Stimulated activated CD8-positive, alpha-beta memory T cell treated with anti-CD3 and anti-CD28 coated beads, Interleukin-4, amount 100 ng/mL, for 24 hours (primary cell): ENCODE results near the gene KRTAP10-3.

Source experiments
- DNase-seq: peaks from one replicate; pipeline ENCODE4 v3.0.0-alpha.2; 2020; ENCODE audit warnings: low read depth

KRTAP10-3 gene

GRCh38 chr21:44547656-44548331 is 10.8 kb downstream of the KRTAP10-3 start:
- DNase-seq: peak; percentile 12

DNA sequence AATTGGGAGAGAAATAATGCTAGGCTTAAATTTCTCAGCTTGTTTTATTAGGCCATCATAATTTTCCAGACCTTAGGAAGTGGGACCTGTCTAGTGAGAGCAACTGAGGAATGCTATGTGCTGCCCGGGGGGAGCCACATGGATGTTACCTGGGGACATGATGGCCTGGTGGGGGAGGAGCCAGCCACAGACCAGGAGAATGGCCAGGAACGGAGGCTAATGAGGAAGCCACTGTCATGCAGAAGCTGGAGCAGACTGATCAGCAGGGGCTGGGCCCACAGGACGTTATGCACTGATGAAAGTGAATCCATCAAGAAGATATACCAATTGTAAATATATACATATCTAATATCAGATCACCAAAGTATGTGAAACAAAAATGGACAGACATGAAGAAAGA is 14.0 kb downstream of the KRTAP10-3 start:
- no peak for DNase-seq

DNA sequence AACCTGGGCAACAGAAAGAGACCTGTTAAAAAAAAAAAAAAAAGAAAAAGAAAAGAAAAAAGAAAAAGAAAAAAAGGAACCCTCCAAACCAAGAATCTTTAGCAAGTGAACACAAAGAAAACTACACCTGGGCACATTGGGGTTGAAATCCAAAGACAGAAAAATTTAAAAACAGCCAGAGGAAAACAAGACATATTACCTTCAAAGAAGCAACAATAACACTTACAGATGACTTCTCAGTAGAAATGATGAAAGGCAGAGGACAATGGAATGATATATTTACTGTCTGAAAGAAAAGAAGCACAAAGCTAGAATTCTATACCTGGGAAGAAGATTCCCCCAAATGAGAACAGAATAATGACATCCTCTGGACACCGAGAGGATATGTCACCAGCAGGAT is 15.9 kb downstream of the KRTAP10-3 start:
- no peak for DNase-seq

- DNase-seq: no peak
Measured at GRCh38 chr21:44540741-44541288, 17.8 kb downstream of the KRTAP10-3 start.

DNA sequence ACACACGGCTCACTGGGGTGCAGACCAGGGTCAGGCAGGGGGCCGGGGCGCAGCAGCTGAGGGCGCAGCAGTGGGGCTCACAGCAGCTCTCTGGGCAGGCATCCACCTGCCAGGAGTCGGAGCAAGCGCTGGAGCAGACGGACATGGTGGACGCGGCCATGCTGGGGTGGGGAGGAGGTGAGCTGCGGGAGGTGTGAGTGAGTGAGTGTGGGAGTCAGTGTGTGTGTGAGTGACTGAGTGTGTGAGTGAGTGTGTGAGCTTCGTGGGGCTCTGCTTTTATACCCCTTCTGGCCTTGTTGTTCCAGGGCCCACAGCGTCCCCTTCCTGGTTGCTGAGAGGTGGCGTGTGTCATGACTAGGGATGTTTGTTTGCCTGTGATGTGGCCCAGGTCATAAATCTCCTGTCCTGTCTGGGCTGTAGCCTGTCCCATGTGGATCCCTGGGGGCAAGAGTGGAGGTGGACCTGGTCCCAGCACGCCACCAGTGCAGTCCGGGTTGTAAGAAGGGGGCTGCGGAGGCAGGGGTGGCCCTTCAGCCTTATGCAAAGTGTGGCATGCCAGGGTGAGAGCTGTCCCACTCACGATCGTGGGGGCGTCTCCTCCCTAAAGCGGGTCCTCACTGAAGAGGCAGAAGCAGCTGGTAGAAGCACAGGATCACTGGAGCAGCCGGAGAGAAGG is 18.5 kb downstream of the KRTAP10-3 start, which contains the start of gene KRTAP10-1:
TSS of gene KRTAP10-1 (minus strand) at position 205 of the 676 bp plus-strand sequence. CDS start at position 160, 45 bp downstream.
- DNase-seq: no peak

GRCh38 chr21:44539046-44539445 is 19.5 kb downstream of the KRTAP10-3 start:
- DNase-seq: no peak

- no peak for DNase-seq
Measured at GRCh38 chr21:44537930-44538911, 20.4 kb downstream of the KRTAP10-3 start.

DNA sequence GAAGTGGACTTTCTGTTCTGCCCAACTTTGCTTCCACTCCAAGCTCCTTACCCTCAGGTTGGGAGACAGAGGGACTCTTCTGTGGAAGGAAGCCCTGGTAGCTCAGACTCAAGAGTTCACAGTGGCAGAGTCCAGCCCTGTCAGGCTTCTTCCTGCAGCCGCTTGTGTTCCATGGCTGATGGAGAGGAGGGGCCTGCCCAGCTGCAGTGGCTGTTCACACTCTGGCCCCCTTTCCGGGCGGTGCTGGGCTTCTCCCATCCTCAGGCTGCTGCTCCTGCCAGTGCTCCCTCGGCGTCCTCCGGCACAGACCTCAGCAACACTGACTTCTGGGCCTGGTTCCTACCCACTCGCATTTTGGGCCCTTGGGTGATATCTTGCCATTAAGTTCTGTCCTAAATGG is 22.6 kb downstream of the KRTAP10-3 start:
- DNase-seq: no peak

DNA sequence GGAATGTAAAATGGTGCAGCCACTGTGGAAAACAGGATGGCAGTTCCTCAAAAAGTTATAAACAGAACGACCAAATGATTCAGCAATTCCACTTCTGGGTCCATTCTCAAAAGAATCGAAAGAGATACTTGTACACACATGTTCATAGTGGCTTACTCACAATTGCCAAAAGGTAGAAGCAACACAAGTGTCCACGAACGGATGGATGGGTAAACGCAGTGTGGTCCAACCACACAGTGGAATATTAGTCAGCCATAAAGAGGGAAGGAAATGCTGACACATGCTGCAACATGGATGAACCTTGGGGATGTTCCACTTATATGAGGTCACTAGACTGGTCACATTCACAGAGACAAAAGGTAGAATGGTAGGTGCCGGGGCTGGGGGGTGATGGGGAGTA is 23.9 kb downstream of the KRTAP10-3 start:
- no peak for DNase-seq

DNA sequence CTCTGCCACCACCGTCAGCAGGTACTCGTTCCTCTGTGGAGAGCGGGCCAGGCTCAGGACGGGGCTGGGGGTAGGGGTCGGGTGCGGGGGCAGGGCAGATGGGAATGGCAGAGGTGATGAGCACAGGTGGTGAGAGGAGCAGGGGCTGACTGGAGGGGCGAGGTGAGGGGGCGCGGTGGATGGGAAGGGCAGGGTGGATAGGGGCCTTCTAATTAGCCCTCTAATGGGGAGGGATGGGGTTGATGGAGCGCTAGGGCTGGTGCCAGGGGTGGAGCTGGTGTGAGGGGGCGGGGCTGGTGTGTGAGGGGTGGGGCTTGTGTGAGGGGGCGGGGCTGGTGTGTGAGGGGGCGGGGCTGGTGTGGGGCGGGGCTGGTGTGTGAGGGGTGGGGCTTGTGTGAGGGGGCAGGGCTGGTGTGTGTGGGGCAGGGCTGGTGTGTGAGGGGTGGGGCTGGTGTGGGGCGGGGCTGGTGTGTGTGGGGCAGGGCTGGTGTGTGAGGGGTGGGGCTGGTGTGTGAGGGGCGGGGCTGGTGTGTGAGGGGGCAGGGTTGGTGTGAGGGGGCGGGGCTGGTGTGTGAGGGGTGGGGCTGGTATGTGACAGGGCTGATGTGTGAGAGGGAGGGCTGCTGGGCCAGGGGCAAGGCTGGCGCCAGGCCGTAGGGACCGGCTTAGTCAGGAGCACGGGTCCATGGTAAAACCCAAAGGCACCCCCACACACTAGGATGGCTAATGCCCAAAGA is 24.5 kb downstream of the KRTAP10-3 start:
- DNase-seq: no peak

- no peak for DNase-seq
Measured at GRCh38 chr21:44533121-44533890, 25.3 kb downstream of the KRTAP10-3 start.

- DNase-seq: no peak
Measured at GRCh38 chr21:44532712-44533111, 25.9 kb downstream of the KRTAP10-3 start.

GRCh38 chr21:44531606-44532564 is 26.7 kb downstream of the KRTAP10-3 start:
- DNase-seq: no peak

DNA sequence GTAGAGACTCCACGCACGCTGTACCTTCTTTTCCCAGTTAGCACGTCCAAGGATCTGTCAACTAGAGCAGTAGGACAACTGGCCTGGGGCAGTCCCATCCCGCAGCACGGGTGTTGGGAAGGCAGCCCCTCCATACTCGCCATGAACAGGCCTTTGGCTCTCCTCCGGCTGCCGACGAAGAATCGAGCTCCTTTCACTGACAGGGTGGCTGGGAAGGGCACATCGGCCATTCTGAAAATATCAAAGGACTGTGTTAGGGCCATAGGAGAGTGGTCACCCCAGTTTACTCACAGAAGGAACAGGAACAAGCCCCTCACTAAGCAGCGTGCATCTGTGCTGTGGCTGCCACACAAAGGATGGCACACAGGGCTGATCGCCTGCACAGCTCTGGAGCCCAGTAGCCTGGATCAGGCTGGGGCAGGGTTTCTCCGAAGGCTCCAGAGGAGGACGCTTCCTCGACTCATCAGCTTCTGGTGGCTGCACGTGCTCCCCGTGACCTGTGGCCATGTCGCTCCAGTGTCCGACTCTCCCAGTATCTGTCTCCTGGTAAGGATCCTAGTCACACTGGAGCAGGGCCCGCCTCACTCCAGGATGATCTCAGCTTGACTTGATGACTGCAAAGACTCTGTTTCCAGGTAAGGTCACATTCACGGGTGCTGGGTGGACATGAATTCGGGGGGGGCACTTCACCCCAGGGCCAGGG is 27.5 kb downstream of the KRTAP10-3 start:
- DNase-seq: no peak

DNA sequence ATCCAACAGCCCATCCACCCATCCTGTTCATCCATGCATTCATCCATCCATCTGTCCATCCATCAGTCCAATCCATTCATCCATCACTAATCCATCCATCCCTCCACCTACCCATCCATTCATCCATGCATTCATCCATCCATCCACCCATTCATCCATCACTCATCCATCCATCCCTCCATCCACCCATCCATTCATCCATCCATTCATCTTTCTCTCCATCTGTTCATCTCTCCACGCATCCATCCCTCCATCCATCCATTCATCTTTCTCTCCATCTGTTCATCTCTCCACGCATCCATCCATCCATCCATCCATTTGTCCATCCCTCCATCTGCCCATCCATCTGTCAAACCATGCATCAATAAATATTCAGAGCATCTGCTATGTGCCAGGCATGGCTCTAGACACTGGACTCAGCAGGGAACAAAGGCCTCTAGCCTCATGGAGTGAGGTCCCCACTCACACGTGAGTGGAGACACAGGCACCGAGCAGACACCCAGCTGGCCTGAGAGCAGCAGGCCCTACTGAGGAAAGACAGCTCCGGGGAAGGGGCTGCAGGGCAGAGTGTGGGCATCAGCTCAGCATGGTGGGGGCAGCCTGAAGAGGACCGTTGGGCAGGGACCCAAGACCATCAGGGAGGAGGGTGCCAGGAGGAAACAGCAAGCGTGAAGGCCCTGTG is 28.2 kb downstream of the KRTAP10-3 start:
- no peak for DNase-seq

GRCh38 chr21:44529503-44530125 is 29.0 kb downstream of the KRTAP10-3 start:
- DNase-seq: no peak

GRCh38 chr21:44529011-44529421 is 29.6 kb downstream of the KRTAP10-3 start:
- no peak for DNase-seq

DNA sequence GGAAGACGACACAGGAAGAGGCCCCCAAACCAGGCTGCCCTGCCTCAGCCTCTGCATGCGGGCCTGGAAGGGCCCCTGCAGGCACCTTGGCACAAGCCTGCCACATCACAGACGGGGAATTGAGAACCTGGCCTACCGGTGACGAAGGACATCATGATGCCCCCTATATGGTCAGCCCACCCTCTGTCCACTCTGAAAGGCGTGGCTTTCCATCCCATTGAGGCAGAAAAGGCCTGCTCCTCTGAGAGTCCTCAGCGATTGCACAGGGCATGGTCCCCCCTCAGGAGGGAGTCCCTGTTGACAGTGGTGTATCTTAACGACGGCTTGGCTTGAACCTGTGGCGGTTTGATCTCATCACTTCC is 30.0 kb downstream of the KRTAP10-3 start:
- DNase-seq: no peak
